Fibroblast of upper back skin (primary cell): Measurements from ENCODE around the gene KRTAP2-1.
A peak's percentile ranks its signal among the peaks of the same experiment; 100 is the strongest.
"Not testable (repeated sequence)": the region's sequence is repeated elsewhere in the genome, so short reads cannot be mapped to it uniquely, and the experiment has no call there.

Experiments used
- DNase-seq: peaks from one replicate; pipeline ENCODE4 v3.0.0-alpha.2; 2013

Gene KRTAP2-1

GRCh38 chr17:41046735-41047465 lies at the start of gene KRTAP2-1:
Gene KRTAP2-1, minus strand, starts transcription at chr17:41047316. Its CDS starts 49 bp downstream, at chr17:41047267.
- not testable (repeated sequence) for DNase-seq

GRCh38 chr17:41096055-41096454 lies 48.9 kb upstream of the KRTAP2-1 start:
- no peak for DNase-seq

GRCh38 chr17:41088760-41089352 lies 41.7 kb upstream of the KRTAP2-1 start:
- not testable (repeated sequence) for DNase-seq

- DNase-seq = not testable (repeated sequence)
These were observed 37.2 kb upstream of the KRTAP2-1 start, which contains the start of gene KRTAP4-7 for GRCh38 chr17:41084100-41084856. Gene KRTAP4-7, plus strand, starts transcription at chr17:41084150. Its CDS starts 57 bp downstream, at chr17:41084207.

DNA sequence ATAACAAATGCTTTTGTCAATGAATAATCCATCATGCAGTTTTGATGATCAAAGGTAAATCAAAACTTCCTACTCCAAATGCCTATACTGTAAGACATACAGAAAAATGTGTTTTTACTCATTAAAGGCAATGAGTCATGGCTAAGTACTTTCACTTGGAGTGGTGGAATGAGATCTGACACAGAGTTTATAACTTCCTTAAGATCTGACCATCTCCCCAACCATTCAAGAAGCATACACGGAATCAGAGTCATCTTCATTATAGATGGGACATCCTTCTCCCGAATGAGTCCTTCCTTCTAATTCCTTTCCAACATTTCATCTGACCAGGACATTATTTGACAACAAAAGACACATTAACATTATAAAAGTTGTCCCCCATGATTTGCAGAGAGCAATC lies 36.3 kb upstream of the KRTAP2-1 start:
- DNase-seq = peak; percentile 74

DNA sequence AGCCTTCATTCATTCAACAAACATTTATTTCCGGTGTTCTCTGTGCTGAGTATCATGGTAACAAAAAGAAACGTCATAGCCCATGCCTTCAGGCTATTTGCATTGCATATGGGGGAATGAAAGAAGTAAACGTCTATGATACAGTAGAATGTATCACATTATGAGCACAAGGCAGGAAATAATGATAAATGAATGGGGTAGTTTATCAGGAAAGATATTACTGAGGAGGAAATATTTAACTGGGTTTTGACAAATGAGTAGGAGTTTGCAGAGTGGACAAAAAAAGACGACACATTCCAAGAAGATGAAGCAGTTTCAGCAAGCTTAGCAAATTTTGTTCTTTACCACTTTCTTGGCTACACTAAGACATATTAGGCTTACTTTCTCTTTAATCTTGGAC lies 35.5 kb upstream of the KRTAP2-1 start:
- DNase-seq = no peak

DNA sequence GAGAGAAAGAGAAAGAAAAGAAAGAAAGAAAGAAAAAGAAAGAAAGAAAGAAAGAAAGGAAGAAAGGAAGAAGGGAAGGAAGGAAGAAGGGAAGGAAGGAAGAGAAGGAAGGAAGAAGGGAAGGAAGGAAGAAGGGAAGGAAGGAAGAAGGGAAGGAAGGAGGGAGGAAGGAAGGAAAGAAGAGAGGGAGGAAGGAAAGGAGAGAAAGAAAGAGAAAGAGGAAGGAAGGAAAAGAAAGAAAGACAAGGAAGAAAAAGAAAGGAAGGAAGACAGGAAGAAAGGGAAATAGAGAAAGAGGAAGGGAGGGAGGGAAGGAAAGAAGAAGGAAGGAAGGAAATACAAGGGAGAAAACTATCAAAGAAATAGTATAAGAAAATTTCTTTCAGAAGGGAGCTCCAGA lies 29.7 kb upstream of the KRTAP2-1 start:
- DNase-seq = no peak

DNA sequence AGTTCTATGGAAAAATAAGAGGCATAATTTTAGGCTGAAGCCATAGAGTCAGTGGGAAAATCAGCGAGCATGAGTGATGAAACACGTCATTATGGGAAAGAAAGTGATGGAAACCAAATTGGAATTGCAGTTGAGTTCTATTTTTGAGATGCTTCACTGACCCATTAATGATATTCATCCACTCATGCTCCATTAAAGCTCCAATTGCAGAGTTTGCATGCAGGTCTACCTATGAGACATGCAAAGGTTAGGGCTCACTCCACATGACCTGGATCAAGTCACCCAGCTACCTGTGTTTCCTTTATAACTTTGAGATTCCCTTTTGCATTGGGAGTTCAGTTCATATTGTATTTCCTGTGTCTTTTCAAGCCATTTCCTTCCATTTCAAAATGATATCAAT lies 26.6 kb upstream of the KRTAP2-1 start:
- no peak for DNase-seq

- DNase-seq = no peak
These were observed 24.7 kb upstream of the KRTAP2-1 start for GRCh38 chr17:41071606-41072360.

- DNase-seq = no peak
These were observed 21.9 kb upstream of the KRTAP2-1 start for GRCh38 chr17:41069031-41069430.

- peak; percentile 81 for DNase-seq
These were observed 20.2 kb upstream of the KRTAP2-1 start for GRCh38 chr17:41067281-41067680.

DNA sequence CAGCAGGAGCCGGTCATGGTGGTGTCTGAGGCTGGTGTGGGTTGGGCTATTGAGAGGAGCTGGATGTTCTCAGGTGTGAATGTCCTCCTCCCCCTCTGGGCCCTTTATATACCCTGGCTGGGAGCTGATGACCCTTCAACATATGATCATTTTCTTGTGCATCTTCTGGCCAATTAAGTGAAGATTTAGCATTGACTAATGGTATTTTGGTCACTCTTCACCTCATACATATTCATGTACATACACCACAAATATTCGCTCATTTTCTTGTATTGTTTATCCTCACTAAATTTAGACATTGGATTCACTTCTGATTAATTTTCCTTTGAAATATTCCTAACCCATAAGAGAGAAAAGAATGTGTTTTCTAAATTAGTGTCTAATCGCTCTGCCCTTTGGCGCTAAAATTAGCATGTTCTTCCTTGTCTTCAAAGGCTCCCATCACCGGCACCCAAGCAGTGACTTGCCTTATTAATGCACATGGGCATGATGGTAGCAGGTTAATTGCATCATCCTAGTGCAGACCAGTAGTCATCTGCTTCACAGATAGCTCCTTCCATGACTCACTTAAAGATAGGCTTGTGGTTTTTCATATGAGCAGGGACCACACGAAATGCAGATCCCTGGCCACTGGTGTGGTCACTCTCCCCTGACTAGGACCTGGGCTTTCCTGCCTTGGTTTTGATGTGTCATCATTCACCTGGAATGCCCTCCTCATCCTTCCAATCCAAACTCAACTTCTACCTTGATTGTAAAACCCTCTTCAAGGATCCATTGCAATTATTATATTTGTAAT lies 18.9 kb upstream of the KRTAP2-1 start, which contains the start of gene KRTAP2-4:
Gene KRTAP2-4, minus strand, starts transcription at position 51 of the 796 bp plus-strand sequence. Its CDS starts 34 bp downstream, at position 17.
- DNase-seq = peak; percentile 92

GRCh38 chr17:41065016-41065689 lies 18.0 kb upstream of the KRTAP2-1 start:
- not testable (repeated sequence) for DNase-seq

DNA sequence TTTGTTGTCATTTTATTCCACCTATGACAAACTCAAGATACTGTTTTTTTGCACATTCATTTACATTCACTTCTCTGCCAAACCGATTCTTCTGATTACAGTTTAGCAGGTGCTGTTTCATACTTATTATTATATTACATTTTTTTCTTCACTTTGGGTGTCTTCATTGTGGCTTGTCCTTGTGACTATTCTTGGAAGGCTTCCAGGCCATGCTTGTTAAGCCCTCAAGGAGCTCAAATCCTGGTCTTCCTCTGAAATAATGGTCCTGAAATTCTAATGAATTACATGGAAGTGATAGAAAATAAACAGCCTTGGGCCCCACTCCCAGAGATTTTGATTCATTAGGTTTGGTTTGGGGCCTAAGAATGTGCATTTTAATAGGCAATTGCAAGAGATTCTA lies 17.2 kb upstream of the KRTAP2-1 start:
- DNase-seq = no peak

- no peak for DNase-seq
These were observed 16.3 kb upstream of the KRTAP2-1 start for GRCh38 chr17:41063449-41063848.

DNA sequence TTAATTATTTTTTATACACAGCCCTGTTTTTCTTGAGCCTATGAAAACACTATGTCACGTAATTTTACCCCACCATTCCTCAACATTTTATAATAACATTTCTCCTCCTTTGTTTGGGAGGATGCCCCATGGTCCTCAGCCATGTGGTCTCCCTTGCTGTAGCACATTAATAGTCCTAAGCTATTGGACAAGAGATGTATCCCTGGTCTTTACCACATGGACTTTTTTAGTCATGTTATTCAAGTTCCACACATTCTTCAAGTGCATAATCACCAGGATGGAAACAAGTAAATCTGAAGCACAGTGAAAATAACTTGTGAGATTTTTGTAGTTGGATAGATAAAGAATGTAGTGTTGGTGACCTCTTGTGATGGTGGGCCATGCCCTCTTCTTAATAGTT lies 14.8 kb upstream of the KRTAP2-1 start:
- peak; percentile 98 for DNase-seq

GRCh38 chr17:41060052-41060604 lies 13.0 kb upstream of the KRTAP2-1 start, which contains the start of gene KRTAP2-3:
Gene KRTAP2-3, minus strand, starts transcription at chr17:41060114. Its CDS starts 64 bp downstream, at chr17:41060050.
- peak; percentile 97 for DNase-seq

DNA sequence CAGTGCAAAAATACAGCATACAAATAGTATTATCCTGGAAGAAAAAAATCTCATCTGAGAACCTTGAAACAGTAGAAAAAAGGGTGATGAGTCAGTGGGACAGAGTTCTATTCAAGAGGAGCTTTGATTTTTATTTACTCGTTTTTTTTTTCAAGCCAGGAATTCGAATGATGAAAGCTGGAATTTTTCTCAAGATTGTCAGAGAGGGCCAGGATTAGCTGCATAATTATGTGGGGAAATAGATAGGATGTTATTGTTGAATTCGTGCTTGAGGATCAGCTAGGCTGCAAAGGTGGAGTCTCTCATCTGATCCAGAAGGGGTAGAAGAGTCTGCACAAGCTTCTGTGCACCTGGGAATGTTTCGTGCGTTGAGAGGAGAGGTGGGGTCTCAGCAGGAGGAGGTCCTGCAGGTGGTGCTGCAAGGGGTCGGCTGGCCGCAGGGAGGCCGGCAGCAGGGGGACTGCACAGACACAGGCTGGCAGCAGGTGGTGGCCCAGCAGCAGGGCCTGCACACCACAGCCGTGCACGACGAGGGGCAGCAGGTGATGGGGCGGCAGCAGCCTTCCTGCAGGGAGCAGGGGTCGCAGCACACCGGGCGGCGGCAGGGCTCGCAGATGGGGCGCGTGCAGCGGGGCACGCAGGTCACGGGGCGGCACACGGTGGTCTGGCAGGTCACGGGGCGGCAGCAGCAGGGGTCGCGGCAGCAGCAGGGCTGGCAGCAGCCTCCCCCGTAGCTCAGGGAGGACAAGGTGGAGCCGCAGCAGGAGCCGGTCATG lies 12.3 kb upstream of the KRTAP2-1 start:
- peak; percentile 93 for DNase-seq

GRCh38 chr17:41058741-41059140 lies 11.6 kb upstream of the KRTAP2-1 start:
- no peak for DNase-seq

DNA sequence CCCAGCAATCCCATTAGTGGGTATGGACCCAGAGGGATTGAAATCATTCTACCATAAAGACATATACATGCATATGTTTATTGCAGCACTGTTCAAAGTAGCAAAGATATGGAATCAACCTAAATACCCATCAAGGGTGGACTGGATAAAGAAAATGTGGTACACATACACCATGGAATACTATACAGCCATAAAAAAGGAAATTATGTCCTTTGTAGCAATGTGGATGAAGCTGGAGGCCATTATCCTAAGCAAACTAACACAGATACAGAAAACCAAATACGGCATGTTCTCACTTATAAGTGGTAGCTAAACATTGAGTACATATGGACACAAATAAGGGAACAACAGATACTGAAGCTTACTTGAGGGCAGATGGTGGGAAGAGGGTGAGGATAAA lies 10.4 kb upstream of the KRTAP2-1 start:
- DNase-seq = no peak
